Caco-2 (cell line): Measurements from ENCODE around the gene CDSN. TPM values are rescaled to one million over a fixed set of nuclear protein-coding genes. Genes with fewer than 3 reads are reported as not detected.

Experiments
- BruUV-seq: library from RNA; stranded (reverse); fragments of 400-500 nt; replicated peaks from 2 replicates; lab custom pipeline; 2021; lab: Mats Ljungman, UMichigan
- CTCF ChIA-PET: fragments of 300-600 bp; sonication (Branson Sonifier 250); formaldehyde crosslinking; loops from one replicate; lab custom pipeline; 2022; ENCODE audit warnings: antibody characterized with exemption; lab: Charles Lee
- POLR2A ChIA-PET: fragments of 300-600 bp; sonication (Branson Sonifier 250); formaldehyde crosslinking; loops from one replicate; lab custom pipeline; 2022; ENCODE audit warnings: antibody characterized with exemption; lab: Charles Lee
- DNase-seq, 2 experiments: peaks; one replicate each; pipeline versions ENCODE4 v3.0.0 to v3.0.0-alpha.2; 2020 to 2022
- H3K27me3 ChIP-seq: replicated peaks from 2 replicates; pipeline ENCODE4 v1.6.0; 2011; ENCODE audit warnings: low read length; ENCODE audit not compliant: control insufficient read depth, insufficient read depth
- H3K36me3 ChIP-seq: 2 replicates; pipeline ENCODE4 v1.5.1; 2011; ENCODE audit warnings: low read length; ENCODE audit not compliant: control insufficient read depth, insufficient read depth
- H3K4me1 ChIP-seq: fragments of 250-450 bp; sonication (Bioruptor Pico); 2 replicates; pipeline ENCODE4 v1.5.1; 2020; ENCODE audit warnings: mild to moderate bottlenecking
- H3K4me3 ChIP-seq: 2 replicates; pipeline ENCODE4 v1.5.1; 2011; ENCODE audit warnings: low read depth, mild to moderate bottlenecking, control low read depth, low read length
- H3K9me3 ChIP-seq: fragments of 250-450 bp; sonication (Bioruptor Pico); 2 replicates; pipeline ENCODE4 v1.5.1; 2020; ENCODE audit warnings: mild to moderate bottlenecking, moderate library complexity
- H3K27ac Mint-ChIP-seq: one replicate; pipeline ENCODE4 v1.8.0; 2022; ENCODE audit warnings: mixed read lengths; ENCODE audit not compliant: unreplicated experiment
- H3K27me3 Mint-ChIP-seq: one replicate; pipeline ENCODE4 v1.8.0; 2022; ENCODE audit warnings: mixed read lengths; ENCODE audit not compliant: insufficient read depth, unreplicated experiment
- H3K36me3 Mint-ChIP-seq: one replicate; pipeline ENCODE4 v1.8.0; 2022; ENCODE audit warnings: mild to moderate bottlenecking, mixed read lengths; ENCODE audit not compliant: insufficient read depth, unreplicated experiment
- H3K4me1 Mint-ChIP-seq: one replicate; pipeline ENCODE4 v1.8.0; 2022; ENCODE audit warnings: low read depth, mixed read lengths; ENCODE audit not compliant: unreplicated experiment
- H3K4me3 Mint-ChIP-seq: one replicate; pipeline ENCODE4 v1.8.0; 2022; ENCODE audit warnings: mild to moderate bottlenecking, moderate library complexity, mixed read lengths; ENCODE audit not compliant: unreplicated experiment
- H3K9me3 Mint-ChIP-seq: one replicate; pipeline ENCODE4 v1.8.0; 2022; ENCODE audit warnings: mixed read lengths; ENCODE audit not compliant: unreplicated experiment
- CTCF ChIP-seq, 2 experiments: fragments of 200-600 bp in 1 of 2; IDR thresholded peaks; 1 replicate in 1 of 2; 2 replicates in 1 of 2; pipeline versions ENCODE4 v1.5.1 to v1.8.0; 2011 to 2022; ENCODE audit warnings: antibody characterized with exemption in 1 of 2, control low read depth in 1 of 2, inconsistent platforms in 1 of 2, low read depth in 1 of 2, low read length in 1 of 2, mild to moderate bottlenecking in 1 of 2, moderate library complexity in 1 of 2; ENCODE audit not compliant: insufficient read depth in 1 of 2, severe bottlenecking in 1 of 2, unreplicated experiment in 1 of 2
- intact Hi-C: fragments of 100-400 bp; cut with micrococcal nuclease; formaldehyde crosslinking; loops from one replicate; pipeline ENCODE4 v1.10.0; 2022; ENCODE audit not compliant: unreplicated experiment
- total RNA-seq: library from RNA; stranded (reverse); gene quantifications from 2 replicates; pipeline ENCODE4 v1.2.3, GENCODE V29; 2022

Gene CDSN
- total RNA-seq, 1 experiment from 2014 or later: not detected

DNA sequence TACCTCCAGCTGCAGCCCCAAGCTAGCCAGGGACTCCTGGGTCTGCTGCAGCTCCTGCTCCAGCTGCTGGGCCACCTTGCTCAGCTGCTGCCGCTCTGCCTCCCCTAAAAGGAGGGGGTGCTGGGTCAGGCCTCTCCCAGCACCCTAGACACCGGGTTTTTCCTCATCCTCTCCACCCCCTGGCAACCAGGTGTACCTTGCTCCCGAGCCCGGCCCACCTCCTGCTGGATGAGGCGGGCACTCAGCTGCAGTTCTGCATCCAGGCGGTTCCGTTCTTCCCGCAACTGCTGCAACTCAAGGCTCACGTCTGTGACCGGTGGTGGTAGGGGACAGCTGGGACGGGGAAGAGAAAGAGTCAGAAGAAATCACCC, 24.7 kb upstream of the CDSN start:
- no peak overlapping the region for H3K4me3 Mint-ChIP-seq
- POLR2A ChIA-PET: no interaction called here
- peaks cover 12% of the 10 kb centered on the region for H3K36me3 Mint-ChIP-seq
- no peaks in the 10 kb centered on the region for H3K27me3 Mint-ChIP-seq
- peak overlapping the region; percentile 60 for H3K27ac Mint-ChIP-seq
- H3K27me3 ChIP-seq: no peaks in the 10 kb centered on the region
- H3K9me3 Mint-ChIP-seq: no peaks in the 10 kb centered on the region
- no peaks in the 10 kb centered on the region for H3K9me3 ChIP-seq
- DNase-seq: no peak
- no peak overlapping the region for H3K4me3 ChIP-seq
- TF ChIP-seq CTCF (IDR thresholded peaks at IDR 0.05; ENCODE audit: insufficient read depth in 1 of 2, low read depth in 1 of 2, low read length in 1 of 2, severe bottlenecking in 1 of 2, unreplicated experiment in 1 of 2): no peak
- intact Hi-C loops: no loop called here
- no peaks in the 10 kb centered on the region for H3K4me1 ChIP-seq
- H3K36me3 ChIP-seq: no peaks in the 10 kb centered on the region
- BruUV-seq: no TSS peak
- peaks cover 1% of the 10 kb centered on the region for H3K4me1 Mint-ChIP-seq
- CTCF ChIA-PET: no interaction called here

DNA sequence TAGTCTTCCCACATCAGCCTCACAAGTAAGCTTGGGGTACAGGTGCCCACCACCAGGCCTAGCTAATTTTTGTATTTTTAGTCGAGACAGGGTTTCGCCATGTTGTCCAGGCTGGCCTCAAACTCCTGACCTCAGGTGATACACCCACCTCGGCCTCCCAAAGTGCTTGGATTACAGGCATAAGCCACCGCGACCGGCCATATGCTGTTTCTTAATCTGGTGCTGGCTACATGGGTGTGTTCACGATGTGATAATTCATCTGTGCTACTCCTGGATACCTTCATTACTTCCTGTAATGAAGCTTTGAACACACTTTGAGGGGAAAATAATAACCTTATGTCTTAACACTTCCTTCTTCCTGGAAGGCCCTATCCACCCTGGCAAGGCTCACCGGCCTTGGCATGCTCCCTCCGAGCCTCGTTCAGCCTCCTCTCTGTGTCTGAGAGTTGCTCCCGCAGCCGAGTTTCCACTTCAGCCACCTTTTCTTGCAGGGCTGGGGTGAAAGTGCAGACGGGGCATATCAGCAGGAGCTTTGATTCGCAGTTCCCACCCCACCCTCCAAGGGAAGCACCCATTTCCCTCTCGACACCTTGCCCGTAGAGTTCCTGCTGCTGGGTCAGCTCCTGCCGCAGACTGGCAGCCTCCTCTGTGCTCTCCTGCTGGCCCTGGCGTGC, 24.2 kb upstream of the CDSN start:
- no peak for TF ChIP-seq CTCF (IDR thresholded peaks at IDR 0.05; ENCODE audit: insufficient read depth in 1 of 2, low read depth in 1 of 2, low read length in 1 of 2, severe bottlenecking in 1 of 2, unreplicated experiment in 1 of 2)
- Mint-ChIP-seq H3K27me3 (no peaks in the 10 kb centered on the region), H3K27ac (peak overlapping the region; percentile 60), H3K36me3 (peaks cover 9% of the 10 kb centered on the region), H3K4me1 (peaks cover 6% of the 10 kb centered on the region), H3K4me3 (no peak overlapping the region), H3K9me3 (no peaks in the 10 kb centered on the region)
- no peaks in the 10 kb centered on the region for H3K36me3 ChIP-seq
- BruUV-seq: no TSS peak
- H3K4me1 ChIP-seq: no peaks in the 10 kb centered on the region
- H3K27me3 ChIP-seq: no peaks in the 10 kb centered on the region
- ChIA-PET CTCF (interaction anchor here (0.6 to 1.5 kb wide), 3 partner anchors 57 to 239 kb away, joined by 3 to 5 read pairs (median 3); no protein-coding TSS in a partner anchor), POLR2A (no interaction called here)
- H3K9me3 ChIP-seq: no peaks in the 10 kb centered on the region
- intact Hi-C loops: no loop called here
- no peak for DNase-seq
- H3K4me3 ChIP-seq: no peak overlapping the region

DNA sequence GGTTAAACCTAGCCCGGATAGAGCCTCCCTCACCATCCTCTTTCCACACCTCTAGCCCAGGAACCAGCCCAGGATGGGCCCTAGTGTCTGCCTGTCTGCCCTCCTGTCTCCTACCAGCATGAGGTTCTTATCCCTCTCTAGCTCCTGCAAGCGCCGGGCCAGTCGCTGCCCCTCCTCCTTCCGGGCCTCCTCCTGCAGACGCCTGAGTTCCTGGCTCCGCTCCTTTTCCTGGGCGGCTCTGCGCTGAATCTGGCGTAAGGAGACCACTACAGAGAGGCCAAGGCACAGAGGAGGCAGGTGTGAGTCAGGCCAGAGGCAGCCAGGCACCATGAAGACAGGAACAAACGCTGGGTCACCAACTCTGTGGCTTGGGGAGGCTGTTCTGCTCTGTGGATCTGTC, 22.9 kb upstream of the CDSN start:
- Histone ChIP-seq H3K4me3 (no peak overlapping the region), H3K27me3 (no peaks in the 10 kb centered on the region), H3K9me3 (no peaks in the 10 kb centered on the region), H3K4me1 (no peaks in the 10 kb centered on the region), H3K36me3 (no peaks in the 10 kb centered on the region)
- no peak overlapping the region for H3K27ac Mint-ChIP-seq
- no peaks in the 10 kb centered on the region for H3K9me3 Mint-ChIP-seq
- peaks cover 9% of the 10 kb centered on the region for H3K36me3 Mint-ChIP-seq
- POLR2A ChIA-PET: no interaction called here
- peaks cover 7% of the 10 kb centered on the region for H3K4me1 Mint-ChIP-seq
- DNase-seq: no peak
- H3K27me3 Mint-ChIP-seq: no peaks in the 10 kb centered on the region
- H3K4me3 Mint-ChIP-seq: no peak overlapping the region
- intact Hi-C loops: no loop called here
- BruUV-seq: no TSS peak
- no peak for TF ChIP-seq CTCF (IDR thresholded peaks at IDR 0.05; ENCODE audit: insufficient read depth in 1 of 2, low read depth in 1 of 2, low read length in 1 of 2, severe bottlenecking in 1 of 2, unreplicated experiment in 1 of 2)
- CTCF ChIA-PET: interaction anchor here (1.5 kb wide), 1 partner anchor 56 kb away, joined by 3 read pairs; no protein-coding TSS in a partner anchor
